CD4-positive, alpha-beta T cell treated with Interleukin-17A for 1 hour (primary cell): ENCODE data around the gene GJB2.
A peak's percentile ranks its signal among the peaks of the same experiment; 100 is the strongest.

Experiments used
- DNase-seq: peaks from one replicate; pipeline ENCODE4 v3.0.0-alpha.2; 2020

GJB2 gene

DNA sequence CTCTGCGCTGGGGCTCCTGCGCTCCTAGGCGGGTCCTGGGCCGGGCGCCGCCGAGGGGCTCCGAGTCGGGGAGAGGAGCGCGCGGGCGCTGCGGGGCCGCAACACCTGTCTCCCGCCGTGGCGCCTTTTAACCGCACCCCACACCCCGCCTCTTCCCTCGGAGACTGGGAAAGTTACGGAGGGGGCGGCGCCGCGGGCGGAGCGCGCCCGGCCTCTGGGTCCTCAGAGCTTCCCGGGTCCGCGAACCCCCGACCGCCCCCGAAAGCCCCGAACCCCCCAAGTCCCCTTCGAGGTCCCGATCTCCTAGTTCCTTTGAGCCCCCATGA lies at the start of gene GJB2:
Gene GJB2 (minus strand): TSS at position 103 of the 326 bp plus-strand sequence. CDS start 3,357 bp downstream, outside the sequence.
- no peak for DNase-seq

DNA sequence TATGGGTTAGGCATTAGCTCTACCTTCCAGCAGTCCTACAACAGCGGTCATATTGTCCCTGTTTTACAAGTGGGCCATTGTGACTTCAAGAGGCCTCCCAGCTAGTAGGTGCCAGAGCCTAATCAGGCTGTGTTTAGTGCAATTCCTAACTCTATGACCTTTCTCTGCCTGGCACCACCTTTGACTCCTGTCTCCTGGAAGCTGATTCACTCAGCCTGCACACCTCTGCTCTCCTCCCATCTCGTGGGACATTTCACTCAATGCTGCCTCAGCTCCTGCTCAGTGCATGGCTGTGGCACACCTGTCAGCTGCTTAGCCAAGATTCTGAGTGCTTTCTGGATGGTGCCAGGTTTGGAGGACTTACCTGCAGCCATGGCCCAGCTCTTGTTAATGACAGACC lies 48.9 kb upstream of the GJB2 start:
- no peak for DNase-seq

DNA sequence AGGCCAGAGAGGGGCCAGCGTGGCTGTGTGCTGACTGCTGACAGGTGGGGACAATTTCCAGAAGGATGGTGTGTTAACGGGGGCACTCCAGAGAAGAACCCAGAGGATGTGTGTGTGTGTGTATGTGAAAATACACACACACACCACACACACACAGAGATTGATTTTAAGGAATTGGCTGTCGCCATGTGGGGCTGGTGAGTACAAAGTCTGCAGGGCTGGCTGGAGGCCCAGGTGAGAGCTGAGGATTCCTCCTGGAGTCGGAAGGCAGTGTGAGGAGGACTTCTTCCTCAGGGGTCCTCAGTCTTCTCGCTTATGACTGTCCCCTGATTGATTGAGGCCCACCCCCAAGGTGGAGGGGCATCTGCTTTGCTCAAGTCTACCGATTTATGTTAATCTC lies 47.0 kb upstream of the GJB2 start:
- no peak for DNase-seq

DNA sequence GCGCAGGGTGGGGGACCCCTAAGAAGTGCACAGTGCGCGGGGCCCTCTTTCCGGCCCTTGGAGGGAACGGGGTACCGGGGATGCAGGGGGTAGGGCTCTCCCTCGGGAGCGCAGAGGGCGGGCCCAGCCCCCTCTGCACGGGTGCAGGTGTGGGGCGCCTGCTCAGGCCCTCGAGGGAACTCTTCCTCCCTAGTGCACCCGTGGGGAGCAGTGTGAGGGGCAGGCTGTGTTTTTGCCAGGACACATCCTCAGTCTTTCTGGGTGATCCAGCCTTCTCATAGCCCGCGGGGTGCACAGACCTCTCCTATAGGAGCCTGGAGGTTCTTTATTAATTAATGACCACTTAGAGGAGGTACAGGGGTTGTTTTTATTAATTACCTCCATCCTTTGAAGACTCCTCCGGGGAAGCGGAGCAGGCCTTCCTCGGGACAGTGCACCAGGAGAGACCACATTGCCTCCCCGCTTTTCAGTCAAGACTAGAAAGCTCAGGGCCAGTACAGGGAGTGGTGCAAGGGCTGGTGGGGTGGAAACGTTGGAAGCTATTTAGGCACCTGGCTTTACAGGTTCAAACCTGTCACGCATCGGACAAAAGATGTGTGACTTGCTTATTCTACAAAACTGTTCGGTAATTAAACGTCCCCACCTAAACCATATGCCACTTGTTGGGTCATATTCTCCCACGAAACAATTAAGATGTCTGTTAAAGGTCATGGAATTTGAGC lies 40.0 kb upstream of the GJB2 start:
- no peak for DNase-seq

DNA sequence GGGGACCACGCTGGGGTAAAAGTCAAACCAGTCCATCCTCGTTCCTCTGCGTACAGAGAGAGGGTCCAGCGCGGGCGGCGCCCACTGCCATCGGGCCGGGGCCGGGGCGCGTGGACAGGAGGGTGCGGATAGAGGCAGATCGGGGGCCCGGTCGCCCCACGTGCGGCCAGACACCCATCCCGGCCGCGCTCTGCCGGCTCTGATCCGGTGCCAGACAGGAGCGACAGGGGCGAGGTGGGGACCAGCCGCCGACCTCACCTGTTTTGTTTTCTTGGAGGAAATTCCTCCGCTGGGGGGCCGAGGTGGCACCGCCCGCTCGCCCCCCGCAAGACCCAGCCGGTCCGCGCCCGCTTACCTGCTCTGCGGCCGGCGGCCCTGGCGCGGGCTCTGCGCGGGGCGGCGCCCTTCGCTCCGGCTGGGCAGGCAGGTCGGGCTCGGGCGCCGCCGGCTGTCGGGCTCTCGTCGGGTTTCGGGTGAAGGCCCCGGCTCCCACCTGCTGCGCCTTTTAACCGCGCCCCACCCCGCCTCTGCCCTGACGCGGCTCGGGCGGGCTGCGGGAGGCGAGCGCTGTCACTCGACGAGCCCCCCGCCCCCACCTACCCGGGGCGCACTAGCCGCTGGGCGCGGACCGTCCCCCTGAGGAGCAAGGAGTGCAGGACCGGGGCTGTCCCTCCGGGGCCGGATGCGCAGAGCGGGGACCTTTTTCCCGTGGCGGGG lies 39.3 kb upstream of the GJB2 start, which contains the start of gene GJB6:
Gene GJB6 (minus strand): TSS at position 481 of the 717 bp plus-strand sequence. CDS start 8,839 bp downstream, outside the sequence.
- DNase-seq, result peak; percentile 4

DNA sequence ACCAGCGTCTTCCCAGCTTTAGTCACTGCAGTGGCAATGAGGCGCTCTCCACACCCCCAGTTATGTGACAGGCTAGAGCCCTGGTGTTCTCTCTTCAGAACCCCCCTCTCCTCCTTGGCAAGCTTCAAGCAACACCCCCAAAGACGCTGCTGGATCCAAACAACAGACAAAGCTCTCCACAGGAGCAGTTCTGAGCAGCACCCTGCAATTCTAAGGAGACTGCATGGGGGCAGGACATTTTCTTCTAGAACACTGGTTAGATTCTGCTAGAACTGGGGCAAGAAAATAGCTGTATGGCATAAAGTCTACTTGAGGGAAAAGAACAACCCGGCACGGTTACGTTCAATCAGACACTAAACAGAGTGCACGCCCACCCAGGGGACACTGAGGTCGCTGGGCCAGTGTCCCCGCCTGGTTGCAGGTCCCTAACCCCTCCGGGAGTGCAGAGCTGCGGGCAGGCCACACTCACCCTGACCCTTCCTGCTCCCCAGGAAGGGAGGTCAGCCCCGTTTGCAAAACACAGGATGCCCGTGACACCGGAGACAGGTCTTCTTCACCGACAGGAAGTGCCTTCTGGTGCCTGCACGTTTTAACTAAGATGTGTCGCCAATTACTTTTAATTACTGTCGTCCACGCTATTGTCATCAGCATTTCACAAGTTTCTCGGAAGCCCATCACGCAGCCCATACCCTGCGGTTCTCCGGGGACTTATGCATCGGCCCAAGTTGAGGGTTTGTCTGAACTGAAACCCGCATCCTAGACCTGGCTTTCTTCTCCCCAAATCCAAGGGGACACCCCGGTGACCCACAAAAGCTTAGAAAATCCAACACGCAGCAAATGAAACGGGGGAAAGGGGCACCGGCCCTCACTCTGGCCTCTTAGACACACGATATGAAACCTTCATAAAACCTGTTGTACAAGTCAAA lies 38.4 kb upstream of the GJB2 start:
- DNase-seq, result peak; percentile 7

DNA sequence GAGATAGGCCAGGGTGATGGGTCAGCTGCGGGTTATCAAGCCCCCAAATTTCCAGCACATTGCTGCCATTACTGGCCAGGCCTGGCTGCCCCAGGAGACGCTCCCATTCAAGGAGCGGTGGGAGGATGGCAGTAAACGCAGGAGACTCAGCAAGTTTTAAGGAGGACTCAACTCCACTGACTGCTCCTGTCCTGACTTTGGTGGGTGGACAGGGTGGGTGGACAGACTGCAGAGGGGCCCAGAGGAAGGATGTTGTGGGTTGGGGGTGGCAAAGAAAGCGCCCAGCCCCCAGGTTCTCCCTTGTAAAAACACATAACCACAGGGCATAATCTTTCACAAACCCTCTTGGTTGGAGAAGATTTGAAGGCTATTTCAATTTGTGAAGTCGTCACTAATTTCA lies 35.0 kb upstream of the GJB2 start:
- DNase-seq, result no peak

DNA sequence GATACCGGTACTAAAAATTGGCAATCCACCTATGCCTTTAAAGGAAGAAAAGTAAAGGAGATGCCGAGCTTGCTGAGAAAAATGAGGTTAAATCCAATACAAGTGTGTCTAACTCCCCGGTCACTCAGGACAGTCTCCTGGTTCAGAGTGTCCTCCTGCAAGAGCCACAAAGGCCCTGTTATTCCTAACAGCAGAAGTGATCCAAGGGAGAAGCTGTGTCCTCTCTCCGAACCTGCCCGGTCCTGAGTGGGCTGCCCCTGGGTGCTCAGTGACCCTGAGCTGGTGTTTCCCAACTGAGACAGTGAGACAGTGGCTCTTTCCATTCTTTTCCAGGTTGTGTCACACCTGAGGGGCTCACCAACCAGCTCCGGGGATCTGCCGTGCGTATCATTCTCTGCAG lies 34.5 kb upstream of the GJB2 start:
- DNase-seq, result no peak

DNA sequence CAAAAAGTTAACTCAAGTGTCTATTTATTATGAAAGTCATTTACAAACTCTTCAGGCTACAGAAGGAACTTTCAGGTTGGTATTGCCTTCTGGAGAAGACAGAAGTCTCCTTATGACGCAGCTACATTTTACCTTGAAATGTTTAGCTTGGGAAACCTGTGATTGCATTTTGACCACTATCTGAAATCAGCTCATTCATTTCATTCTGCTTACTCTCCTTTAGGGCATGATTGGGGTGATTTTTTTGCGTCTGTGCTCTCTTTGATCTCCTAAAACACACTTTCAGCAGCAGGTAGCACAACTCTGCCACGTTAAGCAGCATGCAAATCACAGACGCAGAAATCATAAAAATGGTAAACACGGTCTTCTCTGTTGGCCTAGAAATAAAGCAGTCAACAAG lies 29.8 kb upstream of the GJB2 start:
- DNase-seq, result no peak

DNA sequence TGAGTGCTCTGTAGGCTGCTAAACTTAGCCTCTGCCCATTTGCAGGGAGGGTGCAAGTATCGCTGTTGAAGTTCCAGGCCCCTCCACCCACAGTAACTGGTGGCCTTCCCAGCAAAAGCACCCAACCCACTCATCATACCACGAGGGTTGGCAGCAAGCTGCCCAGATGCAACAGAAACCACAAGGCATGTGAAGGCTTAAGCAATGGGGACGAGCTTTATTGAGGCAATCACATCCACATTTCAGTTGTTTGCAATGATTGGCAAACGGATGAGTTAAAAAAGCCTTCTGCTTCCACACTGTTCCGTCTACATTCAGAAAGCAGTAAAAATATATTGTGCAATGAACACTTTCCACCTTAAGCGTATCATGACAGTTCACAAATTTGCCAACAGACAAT lies 29.0 kb upstream of the GJB2 start:
- no peak for DNase-seq

DNA sequence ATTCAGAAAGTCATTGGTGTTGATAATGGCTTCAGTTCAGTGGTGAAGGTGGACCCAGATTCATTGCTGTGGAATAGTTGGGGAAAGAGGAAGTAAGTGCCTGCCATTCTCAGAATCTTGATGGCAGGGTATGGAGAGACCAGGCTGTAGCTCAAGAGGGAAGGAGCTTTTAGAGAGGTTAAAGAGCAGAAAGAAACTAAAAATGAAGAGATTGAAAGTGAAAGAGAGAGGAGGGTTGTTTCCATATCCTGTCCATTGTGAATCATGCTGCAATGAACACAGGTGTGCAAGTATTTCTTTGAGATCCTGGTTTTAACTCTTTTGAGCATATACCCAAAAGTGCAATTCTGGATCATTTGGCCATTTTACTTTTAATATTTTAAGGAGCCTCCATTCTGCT lies 26.8 kb upstream of the GJB2 start:
- no peak for DNase-seq

DNA sequence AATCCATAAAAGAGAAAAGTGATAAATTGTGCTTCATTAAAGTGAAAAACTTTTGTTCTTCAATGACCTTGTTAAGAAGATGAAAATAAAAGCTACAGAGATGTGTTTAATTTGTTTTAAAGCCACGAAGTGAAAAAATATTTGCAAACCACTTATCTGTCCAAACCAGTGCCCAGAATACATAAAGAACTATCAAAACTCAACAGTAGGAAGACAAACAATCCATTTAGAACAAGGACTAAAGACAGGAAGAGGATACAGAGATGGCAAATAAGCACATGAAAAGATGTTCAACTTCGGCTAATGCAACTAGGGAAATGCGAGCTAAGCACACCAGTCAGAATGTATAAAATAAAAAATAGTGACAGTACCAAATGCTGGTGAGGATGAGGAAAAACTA lies 24.4 kb upstream of the GJB2 start:
- no peak for DNase-seq

DNA sequence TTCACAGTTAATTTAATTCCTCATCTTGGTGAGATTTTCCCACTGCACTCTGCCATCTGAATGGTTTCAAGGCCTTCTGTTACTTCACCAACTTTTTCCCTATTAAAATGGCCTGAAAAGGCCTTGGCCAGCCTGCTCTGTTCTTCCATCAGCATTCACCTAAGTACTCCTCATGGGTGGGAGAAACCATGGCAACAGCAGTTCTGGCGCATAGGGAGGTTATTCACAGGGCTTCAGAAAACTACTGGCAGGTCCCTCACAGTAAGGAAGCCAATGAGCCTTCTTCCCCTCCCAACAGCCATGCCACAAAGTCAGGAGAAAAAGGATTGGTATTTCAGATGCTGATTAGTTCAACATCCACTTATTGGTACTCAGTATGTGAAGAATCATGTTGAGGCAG lies 17.2 kb upstream of the GJB2 start:
- DNase-seq, result no peak

DNA sequence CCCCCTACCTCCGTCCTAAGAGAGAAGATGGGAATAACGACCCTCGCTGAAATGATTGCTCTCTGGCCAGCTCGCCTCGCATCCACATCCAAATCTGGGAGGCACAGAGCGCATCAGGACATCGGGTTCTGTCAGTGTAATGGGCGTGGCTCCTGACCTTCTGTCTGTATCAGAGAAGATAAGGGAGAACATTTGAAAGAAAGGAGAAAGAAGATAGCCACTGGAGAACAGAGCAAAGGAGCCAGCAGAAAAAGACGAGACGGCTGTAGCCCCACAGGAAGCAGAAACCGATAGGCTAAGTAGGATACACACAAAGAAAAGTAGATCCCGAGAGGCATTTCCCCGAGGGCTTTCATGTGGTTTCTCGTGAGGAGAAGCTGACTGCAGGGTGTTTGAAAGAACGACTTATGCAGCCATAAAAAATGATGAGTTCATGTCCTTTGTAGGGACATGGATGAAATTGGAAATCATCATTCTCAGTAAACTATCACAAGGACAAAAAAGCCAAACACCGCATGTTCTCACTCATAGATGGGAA lies 14.0 kb upstream of the GJB2 start:
- no peak for DNase-seq

DNA sequence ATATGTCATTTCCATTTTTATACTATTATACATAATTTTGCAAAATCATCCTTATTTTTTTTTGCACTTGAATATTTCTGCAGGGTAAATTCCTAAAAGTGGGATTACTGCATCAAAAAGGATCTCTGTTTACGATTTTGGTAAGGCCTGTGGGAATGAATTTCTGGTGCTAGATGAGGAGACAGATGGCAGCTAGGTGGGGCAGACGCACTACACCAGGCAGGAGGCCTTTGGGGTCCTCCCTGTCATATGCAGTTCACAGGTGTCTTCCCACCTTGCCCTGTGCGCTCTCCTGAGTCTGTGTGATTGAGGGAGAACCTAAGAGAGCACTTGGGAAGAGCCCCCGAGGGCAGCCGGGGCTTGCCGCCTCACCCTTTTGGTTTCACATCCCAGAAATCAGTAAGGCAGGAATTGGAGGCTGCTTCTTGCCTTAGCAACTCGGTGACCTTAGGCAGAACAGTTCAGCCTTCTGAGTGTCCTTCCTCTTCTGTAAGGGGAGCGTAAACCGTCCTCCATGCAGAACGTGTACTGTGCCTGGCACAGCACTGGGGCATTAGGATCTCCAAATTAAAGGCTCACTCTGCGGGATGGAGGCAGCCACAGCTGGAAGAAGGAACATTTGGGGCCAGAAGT lies 13.4 kb upstream of the GJB2 start:
- no peak for DNase-seq

DNA sequence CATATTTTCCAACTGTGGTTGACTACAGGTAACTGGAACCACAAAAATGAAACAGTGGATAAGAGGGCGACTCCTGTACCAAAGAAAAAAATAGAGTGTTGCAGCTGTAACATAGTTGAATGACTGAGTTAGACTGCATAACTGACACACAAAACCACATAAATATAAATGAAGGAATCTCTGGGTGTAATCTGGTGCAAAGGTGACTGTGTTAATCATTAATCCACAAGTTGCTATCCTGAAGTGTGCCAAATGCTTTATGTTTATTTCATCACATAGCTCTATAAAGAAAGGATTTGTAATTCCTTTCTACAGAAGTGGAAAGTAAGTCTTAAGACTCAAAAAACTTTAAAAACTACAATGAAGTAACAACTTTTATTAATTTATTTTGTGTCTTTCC lies 6.0 kb upstream of the GJB2 start:
- no peak for DNase-seq

DNA sequence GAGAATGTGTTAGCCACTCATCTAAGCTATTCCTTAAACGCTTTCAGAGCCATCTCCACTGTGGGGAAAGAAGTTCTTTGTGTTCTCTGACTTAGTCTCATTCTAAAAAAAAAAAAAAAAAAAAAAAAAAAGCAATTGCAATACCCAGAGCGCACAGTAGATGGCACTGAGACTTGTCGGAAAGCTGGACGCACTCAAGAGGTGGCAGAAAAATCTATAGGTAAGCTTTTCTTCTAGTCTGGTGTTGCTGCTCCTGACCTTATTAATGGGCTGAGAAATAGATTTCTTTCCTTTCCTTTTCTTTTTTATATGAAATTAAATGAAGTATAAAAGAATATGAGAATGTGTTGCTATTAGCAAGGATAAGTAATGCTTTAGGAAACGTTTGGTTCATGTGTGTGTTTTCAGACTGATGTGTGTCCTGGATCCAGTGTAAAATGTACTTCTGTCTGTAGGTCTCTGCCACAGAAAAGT lies 4.7 kb upstream of the GJB2 start:
- DNase-seq, result peak; percentile 60

DNA sequence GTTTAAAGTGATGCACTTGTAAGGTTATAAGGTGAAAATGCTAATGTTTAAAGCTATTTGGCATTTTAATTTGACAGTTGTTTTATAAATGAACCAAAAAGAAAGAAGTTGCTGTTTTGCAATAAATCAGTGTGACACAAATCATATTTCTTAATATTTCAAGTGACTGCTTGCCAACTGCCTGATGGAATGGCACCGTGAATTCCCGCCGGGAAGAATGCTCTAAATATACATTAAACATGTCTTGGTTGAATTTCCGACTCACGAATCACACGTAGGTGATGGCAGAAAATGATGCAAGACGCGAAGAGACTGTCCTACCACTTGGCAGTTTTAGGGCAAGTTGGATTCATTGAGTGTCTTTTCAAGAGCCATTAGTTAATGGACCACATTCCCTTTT lies 3.1 kb upstream of the GJB2 start:
- DNase-seq, result no peak

DNA sequence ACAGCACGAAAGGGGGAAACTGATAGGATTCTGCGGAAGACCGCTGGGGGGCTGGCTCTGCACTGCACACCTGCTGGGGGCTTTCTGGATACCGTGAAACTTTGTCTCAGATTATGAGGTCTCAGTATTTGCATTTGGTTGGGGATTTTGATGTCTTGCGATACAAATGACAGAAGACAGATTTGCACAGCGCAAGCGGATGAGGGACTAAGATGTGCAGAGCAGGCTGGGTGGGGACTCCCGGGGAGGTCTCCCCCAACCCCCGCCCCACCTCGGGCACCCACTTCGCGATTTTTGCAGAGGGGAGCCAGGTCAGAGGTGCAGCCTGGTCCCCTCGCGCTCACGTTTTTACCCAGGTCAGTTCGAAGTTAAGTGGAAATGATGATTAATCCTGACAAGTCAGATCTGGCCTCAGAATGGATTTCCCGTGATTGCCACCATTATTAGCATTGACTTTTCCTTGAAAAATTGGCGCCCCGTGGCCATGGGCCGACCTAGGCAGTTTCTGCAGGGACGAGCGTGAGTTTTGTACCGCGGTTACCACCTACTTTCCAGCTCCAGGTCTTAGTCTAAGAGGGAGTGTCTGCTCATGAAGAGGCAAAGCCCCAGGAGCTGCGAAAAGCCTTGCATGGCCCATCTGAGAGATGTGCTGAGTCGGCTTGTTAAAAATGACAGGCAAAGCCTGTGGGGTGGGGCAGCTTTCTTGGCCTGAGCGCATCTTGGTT lies 1.3 kb upstream of the GJB2 start:
- DNase-seq, result no peak

DNA sequence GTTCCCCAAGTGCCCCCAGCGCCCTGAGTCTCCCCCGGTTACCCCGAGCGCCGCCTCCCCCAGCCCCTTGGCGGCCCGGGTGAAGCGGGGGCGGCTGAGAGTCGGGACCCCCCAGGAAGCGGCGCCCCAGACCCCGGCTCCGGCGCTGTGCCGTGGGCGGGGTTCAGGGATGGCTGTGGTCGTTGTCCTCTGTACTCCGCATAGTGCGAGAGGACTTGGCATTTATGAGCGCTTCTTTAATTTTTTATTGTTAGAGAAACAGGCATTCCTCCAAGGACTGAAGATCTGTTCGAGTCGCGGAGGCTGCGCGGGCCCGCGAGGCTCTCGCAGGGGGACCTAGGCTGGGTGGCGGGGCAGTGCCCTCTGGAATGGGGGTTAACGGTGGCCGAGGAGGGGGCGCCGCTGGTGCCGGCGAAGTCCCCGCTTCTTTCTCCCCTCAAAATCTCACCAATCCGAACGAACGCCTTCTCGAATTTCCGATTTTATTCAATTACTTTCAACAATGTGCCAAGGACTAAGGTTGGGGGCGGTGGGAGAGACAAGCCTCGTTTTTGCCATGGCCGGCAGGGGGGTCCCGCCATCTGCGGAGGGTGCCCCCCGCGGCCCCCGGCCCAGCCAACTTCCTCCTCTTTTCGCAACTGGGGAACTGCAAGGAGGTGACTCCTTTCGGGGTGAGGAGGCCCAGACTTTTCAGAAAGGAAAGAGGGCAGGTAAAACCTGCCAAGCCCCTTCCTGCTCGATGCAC lies 596 bp upstream of the GJB2 start:
- no peak for DNase-seq

DNA sequence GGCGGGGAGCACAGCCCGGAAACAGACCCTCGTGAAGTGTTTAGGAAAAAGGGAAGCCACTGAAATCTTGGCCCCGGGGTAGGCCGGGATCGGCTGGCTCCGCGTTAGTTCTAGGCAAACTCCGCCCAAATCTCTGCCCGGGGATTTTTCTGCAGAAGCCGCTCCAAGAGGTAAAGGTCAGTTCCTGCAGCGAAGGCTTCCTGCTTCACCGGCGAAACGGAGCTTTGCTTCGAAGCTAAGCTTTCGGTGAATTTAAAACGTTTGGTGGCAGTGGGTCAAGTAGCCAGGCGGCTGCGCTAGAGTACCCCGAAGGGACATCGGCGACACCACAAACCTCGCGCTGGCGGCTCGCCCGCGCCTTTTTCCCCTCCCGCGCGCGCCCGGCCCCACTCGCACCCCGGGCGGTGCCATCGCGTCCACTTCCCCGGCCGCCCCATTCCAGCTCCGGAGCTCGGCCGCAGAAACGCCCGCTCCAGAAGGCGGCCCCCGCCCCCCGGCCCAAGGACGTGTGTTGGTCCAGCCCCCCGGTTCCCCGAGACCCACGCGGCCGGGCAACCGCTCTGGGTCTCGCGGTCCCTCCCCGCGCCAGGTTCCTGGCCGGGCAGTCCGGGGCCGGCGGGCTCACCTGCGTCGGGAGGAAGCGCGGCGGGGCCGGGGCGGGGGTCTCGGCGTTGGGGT lies 441 bp downstream of the GJB2 start:
- no peak for DNase-seq
